ENCODE data around the gene AQP7.

The AQP7 gene

GRCh38 chr9:33442125-33442524 lies 39.8 kb upstream of the AQP7 start:
- TF ChIP-seq SPI1 (IDR thresholded peaks at IDR 0.05; ENCODE audit: low read depth, low read length) (no peak), POLR2AphosphoS5 (IDR thresholded peaks at IDR 0.05; ENCODE audit: low read depth, low read length) (no peak), POLR2A (IDR thresholded peaks at IDR 0.05; ENCODE audit: low read depth, low read length) (no peak), PAX5 (IDR thresholded peaks at IDR 0.05; ENCODE audit: insufficient read depth, low read length, severe bottlenecking) (no peak), POU2F2 (IDR thresholded peaks at IDR 0.05; ENCODE audit: low read depth, low read length) (no peak), TAF1 (IDR thresholded peaks at IDR 0.05; ENCODE audit: low read depth, low read length) (no peak)
- FAIRE-seq (no peak), DNase-seq (ENCODE audit: insufficient read length, low spot score) (no peak)

GRCh38 chr9:33440609-33441008 lies 38.2 kb upstream of the AQP7 start:
- DNase-seq (ENCODE audit: insufficient read length, low spot score) (no peak), FAIRE-seq (no peak)
- TF ChIP-seq SPI1 (IDR thresholded peaks at IDR 0.05; ENCODE audit: low read depth, low read length) (no peak), POLR2AphosphoS5 (IDR thresholded peaks at IDR 0.05; ENCODE audit: low read depth, low read length) (no peak), POU2F2 (IDR thresholded peaks at IDR 0.05; ENCODE audit: low read depth, low read length) (no peak), POLR2A (IDR thresholded peaks at IDR 0.05; ENCODE audit: low read depth, low read length) (no peak), PAX5 (IDR thresholded peaks at IDR 0.05; ENCODE audit: insufficient read depth, low read length, severe bottlenecking) (no peak), TAF1 (IDR thresholded peaks at IDR 0.05; ENCODE audit: low read depth, low read length) (no peak)

- TF ChIP-seq TAF1 (IDR thresholded peaks at IDR 0.05; ENCODE audit: low read depth, low read length) = no peak
- TF ChIP-seq PAX5 (IDR thresholded peaks at IDR 0.05; ENCODE audit: insufficient read depth, low read length, severe bottlenecking) = no peak
- TF ChIP-seq SPI1 (IDR thresholded peaks at IDR 0.05; ENCODE audit: low read depth, low read length) = no peak
- TF ChIP-seq POLR2A (IDR thresholded peaks at IDR 0.05; ENCODE audit: low read depth, low read length) = no peak
- no peak for TF ChIP-seq POU2F2 (IDR thresholded peaks at IDR 0.05; ENCODE audit: low read depth, low read length)
- no peak for TF ChIP-seq POLR2AphosphoS5 (IDR thresholded peaks at IDR 0.05; ENCODE audit: low read depth, low read length)
- DNase-seq (ENCODE audit: insufficient read length, low spot score) (no peak), FAIRE-seq (no peak)
These were observed 37.8 kb upstream of the AQP7 start for GRCh38 chr9:33440204-33440603.

- DNase-seq (ENCODE audit: insufficient read length, low spot score) (no peak), FAIRE-seq (no peak)
- no peak for TF ChIP-seq SPI1 (IDR thresholded peaks at IDR 0.05; ENCODE audit: low read depth, low read length)
- no peak for TF ChIP-seq POU2F2 (IDR thresholded peaks at IDR 0.05; ENCODE audit: low read depth, low read length)
- no peak for TF ChIP-seq POLR2AphosphoS5 (IDR thresholded peaks at IDR 0.05; ENCODE audit: low read depth, low read length)
- no peak for TF ChIP-seq PAX5 (IDR thresholded peaks at IDR 0.05; ENCODE audit: insufficient read depth, low read length, severe bottlenecking)
- no peak for TF ChIP-seq TAF1 (IDR thresholded peaks at IDR 0.05; ENCODE audit: low read depth, low read length)
- TF ChIP-seq POLR2A (IDR thresholded peaks at IDR 0.05; ENCODE audit: low read depth, low read length) = no peak
These were observed 37.4 kb upstream of the AQP7 start for GRCh38 chr9:33439731-33440130.

GRCh38 chr9:33438926-33439680 lies 36.7 kb upstream of the AQP7 start:
- TF ChIP-seq SPI1 (IDR thresholded peaks at IDR 0.05; ENCODE audit: low read depth, low read length) (no peak), POLR2AphosphoS5 (IDR thresholded peaks at IDR 0.05; ENCODE audit: low read depth, low read length) (no peak), PAX5 (IDR thresholded peaks at IDR 0.05; ENCODE audit: insufficient read depth, low read length, severe bottlenecking) (no peak), TAF1 (IDR thresholded peaks at IDR 0.05; ENCODE audit: low read depth, low read length) (no peak), POU2F2 (IDR thresholded peaks at IDR 0.05; ENCODE audit: low read depth, low read length) (no peak), POLR2A (IDR thresholded peaks at IDR 0.05; ENCODE audit: low read depth, low read length) (no peak)
- DNase-seq (ENCODE audit: insufficient read length, low spot score) (no peak), FAIRE-seq (no peak)

- DNase-seq (ENCODE audit: insufficient read length, low spot score) = no peak
- no peak for FAIRE-seq
- no peak for TF ChIP-seq SPI1 (IDR thresholded peaks at IDR 0.05; ENCODE audit: low read depth, low read length)
- TF ChIP-seq TAF1 (IDR thresholded peaks at IDR 0.05; ENCODE audit: low read depth, low read length) = no peak
- TF ChIP-seq POLR2AphosphoS5 (IDR thresholded peaks at IDR 0.05; ENCODE audit: low read depth, low read length) = no peak
These were observed 35.5 kb upstream of the AQP7 start for GRCh38 chr9:33437898-33438297.

GRCh38 chr9:33437205-33437604 lies 34.8 kb upstream of the AQP7 start:
- TF ChIP-seq POLR2AphosphoS5 (IDR thresholded peaks at IDR 0.05; ENCODE audit: low read depth, low read length) (no peak), SPI1 (IDR thresholded peaks at IDR 0.05; ENCODE audit: low read depth, low read length) (no peak), POU2F2 (IDR thresholded peaks at IDR 0.05; ENCODE audit: low read depth, low read length) (no peak), POLR2A (IDR thresholded peaks at IDR 0.05; ENCODE audit: low read depth, low read length) (no peak), PAX5 (IDR thresholded peaks at IDR 0.05; ENCODE audit: insufficient read depth, low read length, severe bottlenecking) (no peak), TAF1 (IDR thresholded peaks at IDR 0.05; ENCODE audit: low read depth, low read length) (no peak)
- FAIRE-seq (no peak), DNase-seq (ENCODE audit: insufficient read length, low spot score) (no peak)

GRCh38 chr9:33436445-33436844 lies 34.1 kb upstream of the AQP7 start:
- no peak for TF ChIP-seq TAF1 (IDR thresholded peaks at IDR 0.05; ENCODE audit: low read depth, low read length)
- TF ChIP-seq POU2F2 (IDR thresholded peaks at IDR 0.05; ENCODE audit: low read depth, low read length) = no peak
- no peak for TF ChIP-seq POLR2AphosphoS5 (IDR thresholded peaks at IDR 0.05; ENCODE audit: low read depth, low read length)
- TF ChIP-seq SPI1 (IDR thresholded peaks at IDR 0.05; ENCODE audit: low read depth, low read length) = no peak
- no peak for TF ChIP-seq POLR2A (IDR thresholded peaks at IDR 0.05; ENCODE audit: low read depth, low read length)
- TF ChIP-seq PAX5 (IDR thresholded peaks at IDR 0.05; ENCODE audit: insufficient read depth, low read length, severe bottlenecking) = no peak
- FAIRE-seq (no peak), DNase-seq (ENCODE audit: insufficient read length, low spot score) (no peak)

- DNase-seq (ENCODE audit: insufficient read length, low spot score) = no peak
- FAIRE-seq = no peak
- TF ChIP-seq POU2F2 (IDR thresholded peaks at IDR 0.05; ENCODE audit: low read depth, low read length) = no peak
These were observed 33.5 kb upstream of the AQP7 start for GRCh38 chr9:33435821-33436277.

Measured in GM12891 (cell line).